Endometrial microvascular endothelial cells (primary cell): ENCODE data around the gene GFAP. TPM values are rescaled to one million over a fixed set of nuclear protein-coding genes. Genes with fewer than 3 reads are reported as not detected.

Experiments
- in situ Hi-C: cut with HindIII; loops from 2 replicates; pipeline ENCODE4 v1.10.0; 2017; ENCODE audit warnings: low sequenced_read_pairs, low pct_unique_long_range_greater_than_20kb; ENCODE audit errors: inconsistent ontology term
- total RNA-seq: library from RNA; depleted of rRNA; stranded (reverse); fragments of >200 nt; gene quantifications from one replicate; pipeline ENCODE4 v1.2.3, GENCODE V29; 2015; ENCODE audit errors: inconsistent ontology term

Gene GFAP
- total RNA-seq, 1 donor from 2014 or later, result not detected

- in situ Hi-C loops, result no loop called here
Measured at GRCh38 chr17:44933824-44934744, 18.8 kb upstream of the GFAP start.

- in situ Hi-C loops, result no loop called here
Measured at GRCh38 chr17:44932787-44933097, 17.4 kb upstream of the GFAP start.

GRCh38 chr17:44932096-44932786 lies 16.9 kb upstream of the GFAP start:
- in situ Hi-C loops, result no loop called here

GRCh38 chr17:44931376-44931775 lies 16.1 kb upstream of the GFAP start:
- in situ Hi-C loops, result no loop called here

GRCh38 chr17:44930667-44931066 lies 15.4 kb upstream of the GFAP start:
- in situ Hi-C loops, result no loop called here

- in situ Hi-C loops, result no loop called here
Measured at GRCh38 chr17:44928950-44929720, 13.8 kb upstream of the GFAP start.

- in situ Hi-C loops, result no loop called here
Measured at GRCh38 chr17:44928136-44928535, 12.8 kb upstream of the GFAP start.

GRCh38 chr17:44927696-44928095 lies 12.4 kb upstream of the GFAP start:
- in situ Hi-C loops, result no loop called here

GRCh38 chr17:44926821-44927525 lies 11.7 kb upstream of the GFAP start:
- in situ Hi-C loops, result no loop called here

- in situ Hi-C loops, result no loop called here
Measured at GRCh38 chr17:44925731-44926697, 10.7 kb upstream of the GFAP start.

GRCh38 chr17:44924107-44924544 lies 8.8 kb upstream of the GFAP start:
- in situ Hi-C loops, result no loop called here

- in situ Hi-C loops, result no loop called here
Measured at GRCh38 chr17:44922746-44923470, 7.6 kb upstream of the GFAP start.

- in situ Hi-C loops, result no loop called here
Measured at GRCh38 chr17:44922136-44922535, 6.8 kb upstream of the GFAP start.

- in situ Hi-C loops, result no loop called here
Measured at GRCh38 chr17:44921122-44921882, 6.0 kb upstream of the GFAP start.

- in situ Hi-C loops, result no loop called here
Measured at GRCh38 chr17:44920565-44920940, 5.3 kb upstream of the GFAP start.

GRCh38 chr17:44919885-44920564 lies 4.7 kb upstream of the GFAP start:
- in situ Hi-C loops, result no loop called here
